NCI-H2107 (cell line): ENCODE measurements around the gene ACCSL.
A peak's percentile ranks its signal among the peaks of the same experiment; 100 is the strongest.

ENCODE experiments used
- DNase-seq: peaks from one replicate; lab custom pipeline; 2025; lab: John Stamatoyannopoulos, UW

The ACCSL gene

DNA sequence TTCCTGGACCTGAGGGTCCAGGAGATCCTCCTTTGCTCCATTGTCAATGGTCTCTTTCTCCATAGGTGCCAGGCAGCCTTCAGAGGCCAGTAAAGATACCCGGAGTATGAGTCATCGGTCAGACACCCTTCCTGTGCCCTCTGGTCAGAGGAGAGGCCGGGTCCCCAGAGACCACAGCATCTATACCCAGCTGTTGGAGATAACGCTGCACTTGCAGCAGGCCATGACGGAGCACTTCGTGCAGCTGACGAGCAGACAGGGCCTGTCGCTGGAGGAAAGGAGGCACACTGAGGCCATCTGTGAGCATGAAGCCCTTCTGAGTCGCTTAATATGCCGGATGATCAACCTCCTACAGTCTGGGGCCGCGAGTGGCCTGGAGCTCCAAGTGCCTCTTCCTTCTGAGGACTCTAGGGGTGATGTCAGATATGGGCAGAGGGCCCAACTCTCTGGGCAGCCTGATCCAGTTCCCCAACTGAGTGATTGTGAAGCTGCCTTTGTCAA, at the start of gene ACCSL:
Gene ACCSL (plus strand): TSS at position 51 of the 501 bp plus-strand sequence. CDS start 56 bp downstream, at position 107.
- DNase-seq, result no peak

GRCh38 chr11:43998308-43998707, 49.5 kb upstream of the ACCSL start:
- no peak for DNase-seq

DNA sequence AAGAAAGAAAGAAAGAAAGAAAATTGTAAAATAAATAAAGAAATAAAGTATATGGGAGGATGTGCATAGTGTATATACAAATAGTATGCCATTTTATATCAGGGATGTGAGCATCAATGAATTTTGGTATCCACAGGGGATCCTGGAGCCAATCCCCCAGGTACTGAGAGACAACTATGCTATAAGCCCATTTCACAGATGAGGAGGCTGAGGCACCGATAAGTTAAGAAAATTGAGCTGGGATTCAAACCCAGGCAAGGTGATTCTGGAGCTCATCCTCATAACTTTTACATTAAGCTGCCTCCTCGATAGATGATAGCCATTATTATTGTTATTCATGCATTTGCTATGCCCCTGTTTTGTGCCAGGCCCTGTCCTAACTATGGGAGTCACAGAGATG, 47.0 kb upstream of the ACCSL start:
- no peak for DNase-seq

DNA sequence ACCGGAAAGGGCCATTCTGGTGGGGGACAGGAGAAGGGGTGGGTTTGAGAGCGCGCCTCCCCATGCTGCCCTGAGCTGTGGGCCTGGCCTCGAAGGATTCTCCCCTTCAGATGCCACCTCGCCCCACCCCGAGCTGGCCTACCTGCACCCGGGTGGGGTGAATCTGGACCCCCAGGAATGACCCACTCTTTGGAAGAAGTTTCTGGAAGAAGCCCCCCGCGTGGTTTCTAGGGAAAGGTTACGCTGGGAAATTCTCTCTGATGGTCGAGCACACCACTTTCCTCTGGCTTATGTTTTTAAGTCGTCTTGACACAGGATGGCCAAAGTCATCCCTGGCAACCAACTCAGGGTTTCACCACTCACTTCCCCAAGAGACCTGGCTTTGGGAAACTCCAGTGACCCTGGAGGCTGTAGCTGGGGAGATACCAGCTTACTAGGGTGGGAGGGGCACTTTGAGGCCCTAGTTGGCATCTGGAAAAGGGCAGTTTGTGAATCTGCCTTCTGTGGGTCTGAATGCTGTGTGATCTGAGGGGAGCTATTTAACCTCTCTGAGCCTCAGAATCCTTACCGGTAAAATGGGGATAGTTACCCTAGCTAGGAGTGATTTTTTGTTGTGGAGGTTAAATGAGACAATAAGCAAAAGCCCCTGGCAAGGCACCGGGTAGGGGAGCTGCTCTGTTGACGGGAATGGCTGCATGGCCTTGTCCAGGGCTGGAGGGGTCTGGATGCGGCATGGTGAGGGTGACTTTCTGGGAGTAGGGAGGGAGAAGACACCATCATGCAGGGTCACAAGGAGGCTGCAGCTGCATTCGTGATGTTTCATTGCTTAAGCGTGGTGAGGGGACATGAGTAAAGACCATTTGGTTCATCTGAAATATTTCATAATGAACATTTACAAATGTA, 45.3 kb upstream of the ACCSL start:
- DNase-seq, result no peak

DNA sequence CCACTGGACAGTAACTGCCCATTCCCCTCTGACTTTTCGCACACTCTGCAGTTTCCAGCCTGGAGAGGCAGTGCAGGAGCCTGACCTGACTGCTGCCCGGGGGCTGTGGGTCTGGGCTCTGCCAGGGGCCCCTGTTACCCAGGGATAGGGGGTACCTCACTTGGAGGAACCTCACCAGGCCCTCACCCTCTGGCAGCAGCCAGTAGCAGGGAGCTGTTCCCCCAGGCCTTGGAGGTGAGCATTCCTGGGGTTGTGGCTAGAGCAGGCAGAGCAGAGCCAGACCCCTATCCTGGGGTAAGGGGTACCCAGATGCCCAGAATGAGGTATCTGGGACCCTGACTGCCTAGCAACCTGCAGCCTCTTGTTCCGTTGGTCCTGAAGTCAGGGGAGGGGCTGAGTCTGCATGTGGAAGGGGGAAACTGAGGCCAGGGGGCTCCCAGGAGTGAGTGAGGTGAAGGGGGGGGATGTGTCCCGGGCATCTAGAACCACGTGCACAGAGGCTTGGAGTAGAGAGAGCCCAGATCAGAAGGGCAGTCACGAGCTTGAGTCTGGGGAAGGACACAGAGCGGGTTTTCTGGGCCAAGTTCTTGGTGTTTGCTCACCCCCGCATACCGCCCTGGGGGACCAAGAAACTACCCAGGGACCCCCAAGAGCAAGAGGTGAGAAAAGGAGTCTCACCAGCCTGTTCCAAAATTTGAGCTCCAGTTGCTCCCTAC, 43.9 kb upstream of the ACCSL start:
- DNase-seq, result no peak

DNA sequence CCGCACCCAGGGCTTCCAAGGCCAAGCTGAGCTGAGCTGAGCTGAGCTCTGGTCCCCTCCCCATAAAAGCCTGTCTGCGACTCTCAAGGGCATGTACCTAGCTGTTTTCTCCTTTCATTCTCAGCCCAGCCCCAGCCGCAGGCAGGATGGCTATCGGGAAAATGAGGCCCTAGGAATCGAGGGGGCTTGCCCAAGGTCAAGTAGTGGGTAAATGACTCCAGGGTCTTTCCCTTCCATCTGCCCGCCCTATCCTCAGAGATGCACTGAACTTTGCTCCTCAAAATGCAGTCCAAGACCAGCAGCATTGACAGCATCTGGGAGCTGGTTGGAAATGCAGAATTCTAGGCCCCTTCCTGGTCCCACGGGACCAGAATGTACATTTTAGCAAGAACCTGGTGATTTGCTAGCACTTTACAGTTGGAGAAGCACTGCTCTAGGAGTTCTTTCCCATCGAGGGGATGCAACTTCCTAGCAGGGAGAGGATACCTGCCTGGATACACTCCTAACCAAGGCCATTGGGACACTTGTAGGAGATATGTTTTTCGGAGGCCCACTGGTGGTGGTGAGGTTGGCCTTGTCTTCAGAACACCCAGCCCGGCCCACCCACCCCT, 43.2 kb upstream of the ACCSL start:
- DNase-seq, result no peak

DNA sequence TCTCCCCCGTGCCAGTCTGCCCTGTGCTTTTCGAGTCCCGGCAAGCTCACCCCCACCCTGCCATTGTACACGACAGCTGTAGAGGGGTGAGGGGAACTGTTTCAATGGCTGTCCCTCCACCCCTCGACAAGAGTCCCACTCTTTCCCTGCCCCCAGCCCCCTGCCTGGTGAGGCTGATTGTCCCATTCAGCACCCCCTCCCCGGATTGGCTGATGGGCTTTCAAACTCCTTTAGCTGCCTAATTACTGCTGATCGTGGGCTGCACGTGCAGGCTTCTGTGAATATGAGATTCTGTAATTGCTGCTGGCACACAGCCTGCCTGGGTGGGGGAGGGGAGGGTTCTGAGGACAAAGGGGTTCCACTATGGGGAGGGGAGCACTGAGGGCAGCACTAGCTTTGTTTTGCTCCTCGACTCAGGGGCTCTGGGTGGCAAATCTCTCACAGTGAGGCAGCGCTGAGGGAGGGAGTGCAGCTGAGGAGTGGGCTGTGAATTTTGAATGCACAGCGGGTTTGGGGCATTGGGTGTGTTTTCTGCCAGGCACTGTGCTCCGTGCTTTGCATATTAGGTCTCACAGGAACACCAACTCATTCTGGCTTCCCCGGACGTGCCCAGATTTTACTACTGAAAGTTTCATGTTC, 42.6 kb upstream of the ACCSL start:
- DNase-seq, result peak; percentile 62

DNA sequence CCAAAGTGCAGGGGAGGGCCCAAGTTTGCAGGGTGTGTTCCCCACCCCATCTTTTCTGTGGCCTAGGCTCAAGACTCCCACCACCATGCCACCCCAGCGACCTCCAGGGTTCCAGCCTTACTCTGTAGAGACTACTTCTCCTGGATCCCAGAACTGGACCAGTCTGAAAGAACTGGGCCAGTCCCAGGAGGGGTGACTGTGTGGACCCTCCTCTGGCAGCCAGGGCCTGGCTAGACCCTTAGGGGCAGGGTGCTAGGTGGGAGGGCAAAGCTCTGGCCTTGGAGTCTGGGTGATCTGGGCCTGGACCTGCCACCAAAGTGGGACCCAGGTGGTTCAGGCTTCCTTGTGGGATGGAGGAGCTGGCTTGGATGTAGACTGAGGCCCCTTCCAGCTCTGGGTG, 41.8 kb upstream of the ACCSL start:
- DNase-seq, result no peak

- DNase-seq, result no peak
These were observed 40.8 kb upstream of the ACCSL start for GRCh38 chr11:44006917-44007361.

DNA sequence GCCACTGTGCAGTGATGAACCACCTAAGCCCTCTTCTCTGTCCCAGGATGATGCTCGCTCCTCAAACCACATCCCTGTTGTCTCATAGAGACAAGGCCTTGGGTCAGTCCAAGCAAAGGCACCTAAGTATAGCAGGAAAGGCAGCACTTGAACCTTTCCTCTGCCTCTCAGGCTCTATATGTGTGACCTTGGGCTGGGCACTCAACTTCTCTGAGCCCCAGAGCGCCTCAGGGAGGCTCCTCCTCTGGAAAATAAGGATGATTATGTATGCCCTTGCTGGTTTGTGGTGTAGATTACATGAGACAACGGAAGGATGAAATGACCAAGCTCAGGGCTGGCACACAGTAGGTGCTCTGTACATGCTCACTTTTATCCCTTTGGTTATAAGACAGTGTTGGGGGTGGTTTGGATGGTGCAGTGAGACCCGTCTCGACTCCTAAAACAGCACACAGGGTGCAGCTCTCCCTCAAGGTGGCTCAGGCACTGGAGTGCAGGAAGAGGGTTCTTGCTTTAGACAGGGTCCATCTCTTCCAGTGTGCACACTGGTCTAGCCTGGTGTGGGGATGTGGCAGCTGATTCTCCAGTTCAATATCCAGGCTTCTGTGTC, 40.2 kb upstream of the ACCSL start:
- no peak for DNase-seq

DNA sequence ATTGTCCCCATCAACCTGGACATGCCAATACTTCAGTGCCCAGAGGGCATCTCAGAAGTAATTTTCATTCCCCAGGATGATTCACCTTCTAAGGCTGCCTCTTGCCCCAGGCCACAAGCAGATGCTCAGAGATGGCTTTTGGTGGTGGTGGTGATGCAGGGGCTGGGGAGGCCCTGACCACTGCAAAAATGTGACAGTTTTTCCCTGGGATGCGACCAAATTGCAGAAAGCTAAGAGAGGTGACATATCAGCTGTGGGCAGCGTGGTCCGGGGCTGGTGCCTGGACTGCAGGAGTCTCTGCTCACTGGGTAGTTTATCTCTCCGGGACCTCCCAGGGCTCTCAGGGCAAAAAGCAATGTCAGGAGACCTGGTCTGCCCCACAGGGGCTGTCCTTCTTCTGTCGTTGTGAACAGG, 39.7 kb upstream of the ACCSL start:
- DNase-seq, result no peak

DNA sequence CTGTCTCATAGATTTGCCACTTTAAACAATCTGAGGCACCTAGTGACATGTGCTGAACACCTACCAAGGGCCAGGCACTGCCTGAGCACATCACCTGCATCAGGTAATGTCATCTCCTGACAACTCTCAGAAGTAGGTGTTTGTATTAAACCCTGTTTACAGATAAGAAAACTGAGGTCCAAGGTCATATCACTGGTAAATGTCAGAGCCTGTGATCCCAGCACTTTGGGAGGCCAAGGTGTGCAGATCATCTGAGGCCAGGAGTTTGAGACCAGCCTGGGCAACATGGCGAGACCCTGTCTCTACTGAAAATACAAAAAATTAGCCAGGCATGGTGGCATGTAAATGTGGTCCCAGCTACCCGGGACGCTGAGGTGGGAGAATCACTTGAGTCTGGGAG, 39.1 kb upstream of the ACCSL start:
- no peak for DNase-seq

DNA sequence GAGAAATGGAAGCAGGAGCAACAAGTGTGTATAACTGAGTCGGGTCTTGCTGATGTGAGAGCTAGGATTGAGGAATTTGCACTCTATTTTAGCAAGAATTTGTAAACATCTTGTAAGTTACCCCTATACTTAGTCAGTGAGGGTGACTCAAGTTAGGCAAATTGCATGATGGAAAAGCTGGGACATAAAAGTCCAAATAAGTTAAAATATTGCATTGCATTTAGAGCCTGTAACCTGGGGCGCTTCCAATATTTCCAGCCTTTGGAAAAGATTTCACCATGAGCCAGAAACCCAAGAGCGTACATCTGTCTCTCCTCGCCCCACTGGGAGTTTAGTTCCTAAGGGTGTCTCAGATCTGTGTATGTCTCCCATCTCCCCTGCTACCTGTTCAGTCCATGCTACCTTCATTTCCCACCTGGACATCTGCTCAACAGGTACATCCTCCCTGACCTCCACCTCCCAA, 37.0 kb upstream of the ACCSL start:
- DNase-seq, result no peak

- DNase-seq, result no peak
These were observed 36.0 kb upstream of the ACCSL start for GRCh38 chr11:44011797-44012196.

GRCh38 chr11:44014968-44015623, 32.7 kb upstream of the ACCSL start:
- no peak for DNase-seq

DNA sequence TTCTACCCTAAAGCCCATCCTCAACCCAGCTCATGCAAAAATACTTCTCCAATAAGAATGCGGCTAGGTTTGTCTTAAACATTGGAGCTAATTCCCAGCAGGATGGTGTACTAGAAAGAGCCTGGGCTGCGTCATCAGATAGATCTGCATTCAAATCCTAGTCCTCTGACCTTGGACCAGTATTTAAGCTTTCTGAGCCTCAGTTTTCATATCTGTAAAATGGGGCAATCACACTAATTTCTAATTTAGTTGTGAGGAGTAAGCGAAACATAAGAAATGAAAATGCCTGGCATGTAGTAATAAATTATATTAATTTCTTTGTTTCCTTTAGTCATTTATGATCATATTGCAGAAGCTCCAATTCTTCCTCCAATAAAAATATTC, 32.2 kb upstream of the ACCSL start:
- no peak for DNase-seq

DNA sequence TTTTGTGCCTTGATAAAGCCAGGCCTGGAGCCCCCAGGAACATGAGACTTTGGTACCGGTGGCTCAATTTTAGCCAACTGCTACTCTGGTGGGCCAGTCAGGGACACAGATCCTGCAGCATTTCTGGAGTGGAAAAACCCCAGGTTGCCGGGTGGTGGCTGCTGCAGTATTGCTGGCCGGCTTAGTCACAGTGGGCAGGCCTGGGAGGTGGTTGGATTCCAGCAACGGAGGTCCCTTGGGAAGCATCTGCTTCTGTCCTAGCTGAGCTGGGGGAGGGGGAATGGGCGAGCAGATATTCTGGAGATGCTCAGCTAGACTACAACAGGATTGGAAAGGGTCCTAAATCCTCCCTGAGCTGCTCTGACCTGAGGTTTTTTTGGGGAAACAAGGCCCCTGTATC, 31.6 kb upstream of the ACCSL start:
- no peak for DNase-seq

- DNase-seq, result no peak
These were observed 31.0 kb upstream of the ACCSL start for GRCh38 chr11:44016546-44017442.

DNA sequence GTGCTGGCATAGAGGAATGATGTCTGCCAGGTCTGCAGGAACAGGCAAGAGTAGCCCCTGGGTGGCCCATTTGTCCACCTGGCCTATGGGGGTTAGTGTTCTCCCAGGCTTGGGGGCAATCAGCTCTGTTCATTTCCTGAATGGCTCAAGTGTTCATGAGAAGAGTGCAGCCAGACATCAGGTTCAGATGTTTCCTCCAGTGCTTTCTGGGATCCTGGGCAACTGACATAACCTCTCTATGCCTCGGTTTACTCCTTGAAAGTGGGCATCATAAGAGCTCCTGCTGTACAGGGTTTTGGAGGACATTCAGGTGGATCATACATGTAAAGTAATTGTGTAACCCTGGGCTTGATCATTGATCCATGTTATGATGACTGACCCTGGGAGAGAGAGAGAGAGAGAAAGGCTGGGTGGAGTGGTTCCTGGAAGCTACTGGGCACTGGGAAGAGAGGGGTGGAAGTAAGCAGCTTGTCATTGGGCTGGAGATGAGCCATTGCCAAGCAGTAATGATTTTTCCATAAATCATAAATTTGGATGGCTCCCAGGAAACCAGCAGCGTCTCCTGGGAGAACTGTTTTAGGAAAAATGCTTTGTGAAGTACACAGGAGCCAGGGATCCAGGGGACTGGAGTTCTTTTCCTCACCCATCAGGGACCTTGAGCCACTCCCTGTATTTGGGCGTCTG, 30.2 kb upstream of the ACCSL start:
- DNase-seq, result no peak
